GM12891 (cell line): ENCODE data around the gene ATXN1.

Experiments
- PAX5 ChIP-seq: IDR thresholded peaks from 2 replicates; pipeline ENCODE4 v1.6.1; 2011; ENCODE audit warnings: low read length, moderate library complexity, mild to moderate bottlenecking; ENCODE audit not compliant: insufficient read depth, severe bottlenecking
- POLR2A ChIP-seq: IDR thresholded peaks from 2 replicates; pipeline ENCODE4 v1.6.1; 2011; ENCODE audit warnings: low read depth, low read length, control low read depth
- POLR2AphosphoS5 ChIP-seq: IDR thresholded peaks from 2 replicates; pipeline ENCODE4 v1.6.1; 2011; ENCODE audit warnings: low read depth, low read length, control low read depth
- SPI1 ChIP-seq: IDR thresholded peaks from 2 replicates; pipeline ENCODE4 v1.6.1; 2011; ENCODE audit warnings: low read depth, low read length, control low read depth
- TAF1 ChIP-seq: IDR thresholded peaks from 2 replicates; pipeline ENCODE4 v1.6.1; 2011; ENCODE audit warnings: low read depth, low read length, control low read depth

- TF ChIP-seq TAF1 (no peak), PAX5 (no peak), POLR2A (peak; percentile 33; the same call in 1 of the 2 replicates), SPI1 (0 out of 2 replicates have a peak, but pooled peaks have one; percentile 5), POLR2AphosphoS5 (no peak)
These were observed 347.1 kb downstream of the ATXN1 start for GRCh38 chr6:16414205-16414604.
